Upper lobe of left lung (tissue), 6 donors: Measurements from ENCODE around the gene AXDND1. TPM values are rescaled to one million over a fixed set of nuclear protein-coding genes. Genes with fewer than 3 reads are reported as not detected.

Source experiments
- ATAC-seq, 2 donors: fragments of 200-7000 bp; cut with Tn5 transposase; one replicate each; pipeline ENCODE4 v1.9.1; 2022; ENCODE audit warnings: mild to moderate bottlenecking in 2 of 2, moderate library complexity in 2 of 2; ENCODE audit not compliant: low FRiP score in 2 of 2
- DNase-seq, 2 donors: peaks; one replicate each; pipeline ENCODE4 v3.0.0-alpha.2; 2019 to 2020
- H3K27ac ChIP-seq, 4 donors: fragments of 200-600 bp; sonication (generic); one replicate each; pipeline ENCODE4 v1.5.1; 2016 to 2019
- H3K27me3 ChIP-seq, 4 donors: fragments of 200-600 bp; sonication (generic); one replicate each; pipeline ENCODE4 v1.5.1; 2017 to 2019
- H3K36me3 ChIP-seq, 4 donors: fragments of 200-600 bp; sonication (generic); one replicate each; pipeline ENCODE4 v1.5.1; 2016 to 2019
- H3K4me1 ChIP-seq, 4 donors: fragments of 200-600 bp; sonication (generic); one replicate each; pipeline ENCODE4 v1.5.1; 2018 to 2019
- H3K4me3 ChIP-seq, 4 donors: fragments of 200-600 bp; sonication (generic); one replicate each; pipeline ENCODE4 v1.5.1; 2017 to 2019; ENCODE audit warnings: mild to moderate bottlenecking in 2 of 4, moderate library complexity in 1 of 4
- H3K9me3 ChIP-seq, 4 donors: fragments of 200-600 bp; sonication (generic); one replicate each; pipeline ENCODE4 v1.5.1; 2018 to 2019
- EP300 ChIP-seq, 4 donors: sonication (generic); formaldehyde crosslinking; IDR thresholded peaks; one replicate each; pipeline ENCODE4 v1.5.1; 2017; ENCODE audit warnings: antibody characterized with exemption in 4 of 4, control low read depth in 2 of 4
- POLR2A ChIP-seq, 4 donors: fragments of 450-650 bp; IDR thresholded peaks; one replicate each; pipeline ENCODE4 v1.5.1; 2016 to 2017; ENCODE audit warnings: antibody characterized with exemption in 4 of 4, mild to moderate bottlenecking in 2 of 4
- POLR2AphosphoS5 ChIP-seq, 2 donors: sonication (generic); formaldehyde crosslinking; IDR thresholded peaks; one replicate each; pipeline ENCODE4 v1.5.1; 2017; ENCODE audit warnings: antibody characterized with exemption in 2 of 2
- WGBS, 2 donors: methylation state at CpG; one replicate each; pipeline ENCODE4 v1.1.5; 2017 to 2018; 5-methylcytosine and 5-hydroxymethylcytosine counted together
- total RNA-seq, 6 donors: library from RNA; depleted of rRNA in 4 of 6; stranded (reverse); fragments of >200 nt in 4 of 6; gene quantifications; one replicate each; pipeline versions ENCODE4 v1.1.0 to v1.2.1, GENCODE V29; 2016 to 2021
- TF ChIP-seq, protein P1 (sequence below), 6 experiments: fragments of 450-650 bp in 4 of 6; fragments of 200-600 bp in 2 of 6; sonication (generic) in 2 of 6; IDR thresholded peaks; one replicate each; pipeline ENCODE4 v1.5.1; 2016 to 2019; ENCODE audit warnings: antibody characterized with exemption in 6 of 6
- donor health status: DM: no; HTN: no; CAD: no; lungs with moderate emphysema.
- donor health status: DM: no; HTN: yes; CAD: no; lungs with severe emphysema.

The AXDND1 gene
- total RNA-seq, 6 donors from 2014 or later, result 0.44 to 2.9 (median 0.61) TPM; not detected in 3

DNA sequence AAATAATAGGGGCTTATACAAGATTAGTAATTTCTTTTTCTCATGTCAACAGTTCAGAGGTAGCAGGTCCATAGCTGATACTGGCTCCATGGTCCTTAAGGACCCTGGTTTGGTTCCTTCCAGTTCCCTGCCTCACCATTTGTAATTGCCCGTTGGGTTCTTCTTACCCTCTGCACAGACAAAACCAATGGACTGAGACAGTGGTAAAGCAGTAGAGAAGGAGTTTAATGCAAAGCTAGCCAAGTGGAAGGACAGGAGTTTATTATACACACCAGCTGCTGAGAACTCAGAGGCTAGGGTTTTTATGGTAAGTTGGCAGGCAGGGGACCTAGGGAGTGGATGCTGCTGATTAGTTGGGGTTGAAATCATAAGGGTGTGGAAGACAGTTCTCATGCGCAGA, 35.9 kb upstream of the AXDND1 start:
- ATAC-seq (no peak), DNase-seq (no peak)
- H3K9me3 ChIP-seq, result no peaks in the 10 kb centered on the region
- 79 to 95% methylated on average over 2 of the region's 2 CpGs for WGBS, 2 donors
- peaks cover 0 to 10% (median 5%) of the 10 kb centered on the region in 4 donors for H3K36me3 ChIP-seq
- H3K27me3 ChIP-seq, result no peaks in the 10 kb centered on the region
- no peak overlapping the region for H3K27ac ChIP-seq
- TF ChIP-seq EP300 (IDR thresholded peaks at IDR 0.05), result no peak
- TF ChIP-seq POLR2A (IDR thresholded peaks at IDR 0.05), result no peak
- TF ChIP-seq, protein P1, sequence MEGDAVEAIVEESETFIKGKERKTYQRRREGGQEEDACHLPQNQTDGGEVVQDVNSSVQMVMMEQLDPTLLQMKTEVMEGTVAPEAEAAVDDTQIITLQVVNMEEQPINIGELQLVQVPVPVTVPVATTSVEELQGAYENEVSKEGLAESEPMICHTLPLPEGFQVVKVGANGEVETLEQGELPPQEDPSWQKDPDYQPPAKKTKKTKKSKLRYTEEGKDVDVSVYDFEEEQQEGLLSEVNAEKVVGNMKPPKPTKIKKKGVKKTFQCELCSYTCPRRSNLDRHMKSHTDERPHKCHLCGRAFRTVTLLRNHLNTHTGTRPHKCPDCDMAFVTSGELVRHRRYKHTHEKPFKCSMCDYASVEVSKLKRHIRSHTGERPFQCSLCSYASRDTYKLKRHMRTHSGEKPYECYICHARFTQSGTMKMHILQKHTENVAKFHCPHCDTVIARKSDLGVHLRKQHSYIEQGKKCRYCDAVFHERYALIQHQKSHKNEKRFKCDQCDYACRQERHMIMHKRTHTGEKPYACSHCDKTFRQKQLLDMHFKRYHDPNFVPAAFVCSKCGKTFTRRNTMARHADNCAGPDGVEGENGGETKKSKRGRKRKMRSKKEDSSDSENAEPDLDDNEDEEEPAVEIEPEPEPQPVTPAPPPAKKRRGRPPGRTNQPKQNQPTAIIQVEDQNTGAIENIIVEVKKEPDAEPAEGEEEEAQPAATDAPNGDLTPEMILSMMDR (IDR thresholded peaks at IDR 0.05), result no peak
- no peak for TF ChIP-seq POLR2AphosphoS5 (IDR thresholded peaks at IDR 0.05)
- H3K4me3 ChIP-seq, result no peak overlapping the region
- H3K4me1 ChIP-seq, result peaks cover 0 to 2% (median 0%) of the 10 kb centered on the region in 4 donors

DNA sequence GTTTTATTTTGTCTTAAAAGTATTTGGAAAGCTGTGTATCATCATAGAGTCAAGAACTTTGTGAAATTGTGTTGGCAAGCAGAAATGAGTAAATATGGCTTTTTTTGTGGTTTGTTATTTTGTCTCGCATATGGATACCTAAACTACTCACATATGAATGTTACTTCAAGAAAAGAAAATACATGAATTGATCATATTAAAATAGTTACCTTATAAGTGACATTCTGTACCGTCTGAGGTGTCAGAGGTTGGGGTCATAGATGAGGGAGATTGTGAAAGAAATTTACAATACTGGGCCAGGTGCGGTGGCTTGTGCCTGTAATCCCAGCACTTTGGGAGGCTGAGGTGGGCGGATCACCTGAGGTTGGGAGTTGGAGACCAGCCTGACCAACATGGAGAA, 31.3 kb upstream of the AXDND1 start:
- no peaks in the 10 kb centered on the region for H3K4me1 ChIP-seq
- DNase-seq (no peak), ATAC-seq (no peak)
- 95 to 97% methylated on average over 4 of the region's 4 CpGs for WGBS, 2 donors
- no peak overlapping the region for H3K4me3 ChIP-seq
- H3K9me3 ChIP-seq, result no peaks in the 10 kb centered on the region
- TF ChIP-seq, protein P1 (IDR thresholded peaks at IDR 0.05), result no peak
- TF ChIP-seq POLR2A (IDR thresholded peaks at IDR 0.05), result no peak
- no peak for TF ChIP-seq EP300 (IDR thresholded peaks at IDR 0.05)
- TF ChIP-seq POLR2AphosphoS5 (IDR thresholded peaks at IDR 0.05), result no peak
- no peaks in the 10 kb centered on the region for H3K27me3 ChIP-seq
- H3K27ac ChIP-seq, result no peak overlapping the region
- peaks cover 1 to 8% (median 3%) of the 10 kb centered on the region in 4 donors for H3K36me3 ChIP-seq

DNA sequence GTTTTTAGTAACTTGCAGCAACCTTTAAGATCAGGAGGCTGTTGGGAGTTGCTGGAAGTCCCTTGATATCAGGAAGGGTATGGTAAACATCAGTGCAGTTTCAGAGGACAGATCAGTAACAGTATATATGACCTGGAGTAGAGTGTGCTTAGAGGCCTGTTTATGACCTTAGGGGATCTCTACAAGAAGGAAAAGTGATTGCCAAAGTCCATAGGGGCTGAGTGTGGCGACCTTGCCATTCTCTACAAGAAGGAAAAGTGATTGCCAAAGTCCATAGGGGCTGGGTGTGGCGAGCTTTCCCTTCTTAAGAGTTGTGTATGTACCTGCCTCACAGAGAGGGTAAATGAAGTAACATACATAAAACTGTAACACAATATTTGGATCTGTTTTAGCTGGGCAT, 28.5 kb upstream of the AXDND1 start:
- Histone ChIP-seq H3K27ac (no peak overlapping the region), H3K27me3 (no peaks in the 10 kb centered on the region), H3K4me3 (no peak overlapping the region), H3K36me3 (peaks cover 6 to 27% (median 9%) of the 10 kb centered on the region in 4 donors), H3K4me1 (no peaks in the 10 kb centered on the region), H3K9me3 (no peaks in the 10 kb centered on the region)
- DNase-seq (no peak), ATAC-seq (no peak)
- TF ChIP-seq POLR2A (IDR thresholded peaks at IDR 0.05), result no peak
- no peak for TF ChIP-seq POLR2AphosphoS5 (IDR thresholded peaks at IDR 0.05)
- TF ChIP-seq, protein P1 (IDR thresholded peaks at IDR 0.05), result no peak
- TF ChIP-seq EP300 (IDR thresholded peaks at IDR 0.05), result no peak
- 78 to 100% methylated on average over 2 of the region's 2 CpGs for WGBS, 2 donors

DNA sequence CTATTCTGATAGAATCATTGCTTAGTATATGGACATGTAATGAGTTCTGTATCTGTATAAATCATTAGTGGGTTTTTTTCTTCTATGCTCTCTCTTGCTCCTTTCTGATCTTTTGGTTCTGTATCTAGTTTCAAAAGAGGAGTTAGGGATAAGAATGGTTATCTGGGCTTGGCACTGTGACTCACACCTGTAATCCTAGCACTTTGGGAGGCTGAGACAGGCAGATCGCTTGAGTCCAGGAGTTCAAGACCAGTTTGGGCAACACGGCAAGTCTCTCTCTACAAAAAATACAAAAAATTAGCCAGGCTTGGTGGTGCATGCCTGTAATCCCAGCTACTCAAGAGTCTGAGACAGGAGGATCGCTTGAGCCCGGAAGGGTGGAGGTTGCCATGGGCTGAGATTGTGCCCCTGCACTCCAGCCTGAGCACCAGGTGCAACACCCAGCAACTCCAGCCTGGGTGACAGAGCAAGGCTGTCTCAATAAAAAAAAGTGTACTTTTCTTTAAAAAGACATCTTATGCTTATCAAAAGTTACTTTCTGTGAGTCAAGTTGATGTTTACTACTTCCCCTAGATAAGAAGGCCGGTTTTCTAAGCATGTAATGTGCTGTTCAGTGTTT, 27.7 kb upstream of the AXDND1 start:
- H3K9me3 ChIP-seq, result no peaks in the 10 kb centered on the region
- 88 to 94% methylated on average over 5 of the region's 5 CpGs for WGBS, 2 donors

More for the DNA sequence above, 27.7 kb upstream of the AXDND1 start:
- H3K36me3 ChIP-seq, result peaks cover 10 to 35% (median 11%) of the 10 kb centered on the region in 4 donors
- H3K27me3 ChIP-seq, result no peaks in the 10 kb centered on the region
- no peaks in the 10 kb centered on the region for H3K4me1 ChIP-seq
- TF ChIP-seq EP300 (IDR thresholded peaks at IDR 0.05) (no peak), POLR2A (IDR thresholded peaks at IDR 0.05) (no peak), POLR2AphosphoS5 (IDR thresholded peaks at IDR 0.05) (no peak)
- TF ChIP-seq, protein P1 (IDR thresholded peaks at IDR 0.05), result no peak
- H3K27ac ChIP-seq, result no peak overlapping the region
- ATAC-seq, result no peak
- DNase-seq, result no peak
- H3K4me3 ChIP-seq, result no peak overlapping the region
